HPDE6-E6E7 (cell line): ENCODE results near the gene CIROP.

ENCODE experiments used
- DNase-seq: peaks from one replicate; pipeline ENCODE4 v3.0.0; 2011; ENCODE audit warnings: missing footprints; ENCODE audit errors: extremely low spot score

Gene CIROP, protein sequence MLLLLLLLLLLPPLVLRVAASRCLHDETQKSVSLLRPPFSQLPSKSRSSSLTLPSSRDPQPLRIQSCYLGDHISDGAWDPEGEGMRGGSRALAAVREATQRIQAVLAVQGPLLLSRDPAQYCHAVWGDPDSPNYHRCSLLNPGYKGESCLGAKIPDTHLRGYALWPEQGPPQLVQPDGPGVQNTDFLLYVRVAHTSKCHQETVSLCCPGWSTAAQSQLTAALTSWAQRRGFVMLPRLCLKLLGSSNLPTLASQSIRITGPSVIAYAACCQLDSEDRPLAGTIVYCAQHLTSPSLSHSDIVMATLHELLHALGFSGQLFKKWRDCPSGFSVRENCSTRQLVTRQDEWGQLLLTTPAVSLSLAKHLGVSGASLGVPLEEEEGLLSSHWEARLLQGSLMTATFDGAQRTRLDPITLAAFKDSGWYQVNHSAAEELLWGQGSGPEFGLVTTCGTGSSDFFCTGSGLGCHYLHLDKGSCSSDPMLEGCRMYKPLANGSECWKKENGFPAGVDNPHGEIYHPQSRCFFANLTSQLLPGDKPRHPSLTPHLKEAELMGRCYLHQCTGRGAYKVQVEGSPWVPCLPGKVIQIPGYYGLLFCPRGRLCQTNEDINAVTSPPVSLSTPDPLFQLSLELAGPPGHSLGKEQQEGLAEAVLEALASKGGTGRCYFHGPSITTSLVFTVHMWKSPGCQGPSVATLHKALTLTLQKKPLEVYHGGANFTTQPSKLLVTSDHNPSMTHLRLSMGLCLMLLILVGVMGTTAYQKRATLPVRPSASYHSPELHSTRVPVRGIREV

DNA sequence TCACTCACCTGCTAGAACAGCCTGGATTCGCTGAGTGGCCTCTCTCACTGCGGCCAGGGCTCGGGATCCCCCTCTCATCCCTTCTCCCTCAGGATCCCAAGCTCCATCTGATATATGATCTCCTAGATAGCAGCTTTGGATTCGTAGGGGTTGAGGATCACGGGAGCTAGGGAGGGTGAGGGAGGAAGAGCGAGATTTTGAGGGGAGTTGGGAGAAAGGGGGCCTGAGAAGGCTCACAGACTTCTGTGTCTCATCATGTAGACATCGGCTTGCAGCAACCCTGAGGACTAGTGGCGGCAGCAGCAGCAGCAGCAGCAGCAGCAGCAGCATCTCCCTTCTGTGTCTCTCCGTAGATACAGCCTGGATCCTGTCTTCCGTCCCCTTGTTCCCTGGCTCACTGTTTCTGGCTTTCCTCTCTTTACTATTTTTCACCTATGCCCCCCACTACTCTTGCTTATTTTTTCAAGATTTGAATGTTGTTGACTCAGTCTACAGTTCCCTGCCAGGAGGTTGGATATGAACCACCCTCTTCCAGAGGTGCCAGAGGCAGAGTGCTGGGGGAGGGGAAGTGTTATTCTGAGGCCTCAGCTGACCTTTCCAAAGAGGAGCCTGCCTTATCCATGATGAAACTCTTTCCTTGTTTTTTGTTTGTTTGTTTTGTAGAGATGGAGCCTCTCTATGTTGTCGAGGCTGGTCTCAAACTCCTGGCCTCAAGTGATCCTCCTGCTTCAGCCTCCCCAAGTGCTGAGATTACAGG lies at the start of gene CIROP:
CIROP (minus strand) TSS at position 399 of the 757 bp plus-strand sequence; CDS start at position 330, 69 bp downstream.
- DNase-seq: no peak

- DNase-seq: peak; percentile 79
These were observed 49.3 kb upstream of the CIROP start for GRCh38 chr14:23153851-23154796.

DNA sequence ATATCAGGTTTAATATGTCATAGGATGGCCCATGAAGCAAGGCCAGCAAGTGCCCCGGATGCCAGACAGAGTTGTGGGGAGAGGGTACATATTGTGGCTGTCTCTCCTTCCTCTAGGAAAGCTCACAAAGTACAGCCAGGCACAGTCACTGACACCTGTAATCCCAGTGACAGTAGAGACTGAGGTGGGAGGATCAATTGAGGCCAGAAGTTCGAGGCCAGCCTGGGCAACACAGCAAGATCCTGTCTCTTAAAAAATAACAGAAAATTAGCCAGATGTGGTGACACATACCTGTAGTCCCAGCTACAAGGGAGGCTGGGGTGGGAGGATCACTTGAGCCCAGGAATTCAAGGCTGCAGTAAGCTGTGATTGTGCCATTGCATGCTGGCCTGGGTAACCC lies 46.6 kb upstream of the CIROP start:
- no peak for DNase-seq

DNA sequence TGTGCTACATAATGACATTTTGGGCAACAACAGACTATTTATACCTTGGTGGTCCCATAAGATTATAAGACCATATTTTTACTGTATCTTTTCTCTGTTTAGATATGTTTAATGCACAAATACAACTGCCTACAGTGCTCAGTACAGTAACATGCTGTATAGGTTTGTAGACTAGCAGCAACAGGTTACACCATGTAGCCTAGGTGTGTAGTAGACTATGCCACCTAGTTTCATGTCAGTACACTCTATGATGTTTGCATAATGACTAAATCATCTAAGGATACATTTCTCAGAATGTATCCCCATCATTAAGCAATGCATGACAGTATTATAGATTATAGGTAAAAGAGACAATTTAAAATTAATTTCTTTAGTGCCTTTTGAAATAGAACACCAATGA lies 45.0 kb upstream of the CIROP start:
- DNase-seq: no peak

DNA sequence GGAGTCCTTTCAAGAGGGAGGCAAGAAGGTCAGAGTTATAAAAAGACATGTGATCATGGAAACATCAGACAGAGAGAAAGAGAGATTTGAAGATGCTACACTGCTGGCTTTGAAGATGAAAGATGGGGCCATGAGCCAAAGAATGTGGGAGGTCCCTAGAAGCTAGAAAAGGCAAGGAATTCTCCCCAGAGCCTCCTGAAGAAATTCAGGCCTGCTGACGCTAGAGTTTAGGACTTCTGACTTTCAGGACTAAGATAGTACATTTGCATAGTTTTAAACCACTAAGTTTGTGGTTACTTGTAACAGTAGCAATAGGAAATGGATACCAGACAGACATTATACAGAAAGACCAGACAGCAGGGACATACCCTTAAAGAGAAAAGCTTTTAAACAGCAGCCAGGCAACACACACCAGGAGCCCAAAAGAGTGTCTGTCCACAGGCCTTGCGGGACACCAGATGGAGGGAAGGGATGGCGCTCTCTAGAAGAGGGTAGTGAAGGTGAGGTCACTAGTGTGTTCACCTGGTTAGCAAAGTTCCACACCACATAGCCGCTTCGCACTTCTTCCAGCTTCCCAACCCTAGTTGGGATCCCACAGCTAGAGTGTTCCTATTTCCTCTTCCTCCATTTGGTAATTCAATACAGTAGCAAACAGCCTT lies 43.9 kb upstream of the CIROP start:
- DNase-seq: no peak

DNA sequence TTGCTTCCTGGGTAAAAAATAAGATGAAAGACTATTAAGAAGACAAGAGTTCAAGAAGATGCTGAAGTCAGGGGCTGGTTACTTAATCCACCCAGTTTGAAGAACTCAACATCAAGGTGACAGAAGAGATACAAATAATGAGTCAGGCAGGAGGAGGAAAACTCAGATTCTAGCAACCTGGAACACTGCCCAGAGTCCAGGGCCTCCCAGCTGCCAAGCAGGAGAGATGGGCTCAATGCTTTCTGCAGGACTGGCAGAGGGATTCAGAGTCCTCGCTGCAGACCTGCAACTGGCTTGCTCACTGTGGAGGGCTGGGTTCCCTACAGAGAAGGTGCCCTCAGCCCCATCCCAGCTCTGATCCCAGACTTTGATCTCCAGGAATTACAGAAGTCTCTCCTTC lies 42.9 kb upstream of the CIROP start:
- DNase-seq: no peak

GRCh38 chr14:23146980-23147379 lies 42.2 kb upstream of the CIROP start:
- DNase-seq: no peak

GRCh38 chr14:23146351-23146910 lies 41.6 kb upstream of the CIROP start:
- no peak for DNase-seq

- no peak for DNase-seq
These were observed 41.1 kb upstream of the CIROP start for GRCh38 chr14:23145794-23146350.

DNA sequence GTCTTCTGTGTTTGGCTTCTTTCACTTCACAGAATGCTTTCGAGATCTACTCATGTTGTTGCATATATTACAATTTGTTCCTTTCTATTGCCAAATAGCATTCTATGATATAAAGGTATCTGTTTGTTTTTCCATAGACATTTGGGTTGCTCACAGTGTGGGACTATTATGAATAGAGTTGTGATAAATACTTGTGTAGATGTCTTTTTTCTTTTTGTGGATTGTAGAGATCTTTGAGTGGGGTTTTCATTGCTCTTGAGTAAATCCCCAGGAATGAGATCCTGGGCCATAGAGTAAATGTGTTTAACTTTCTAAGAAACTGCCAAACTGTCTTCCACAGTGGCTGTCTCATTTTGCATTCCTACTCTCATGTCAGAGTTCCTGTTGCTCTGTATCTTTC lies 39.1 kb upstream of the CIROP start:
- no peak for DNase-seq

DNA sequence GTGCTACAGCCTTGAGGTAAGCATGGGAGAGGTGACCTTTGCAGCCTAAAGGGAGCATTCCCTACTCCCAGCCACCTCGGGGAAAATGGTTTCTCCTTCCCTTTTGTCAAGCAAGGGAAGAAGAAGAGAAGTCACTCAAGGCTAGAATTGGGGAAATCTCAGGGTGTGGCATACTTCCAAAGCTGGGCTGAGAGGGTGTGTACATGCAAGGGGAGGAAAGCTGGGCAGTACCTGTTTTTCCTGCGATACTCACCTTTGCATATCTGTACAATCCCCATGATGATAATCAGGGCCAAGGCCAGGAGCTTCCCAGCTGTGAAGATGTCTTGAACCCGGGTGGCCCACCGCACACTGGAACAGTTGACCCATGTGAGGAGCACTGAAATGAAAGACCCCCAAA lies 38.0 kb upstream of the CIROP start:
- DNase-seq: no peak

- DNase-seq: no peak
These were observed 37.1 kb upstream of the CIROP start for GRCh38 chr14:23141706-23142444.

GRCh38 chr14:23140371-23140770 lies 35.6 kb upstream of the CIROP start:
- DNase-seq: no peak

GRCh38 chr14:23139874-23140273 lies 35.1 kb upstream of the CIROP start:
- DNase-seq: no peak

- peak; percentile 65 for DNase-seq
These were observed 33.2 kb upstream of the CIROP start for GRCh38 chr14:23137813-23138535.

- DNase-seq: peak; percentile 33
These were observed 32.5 kb upstream of the CIROP start for GRCh38 chr14:23137192-23137812.

- DNase-seq: no peak
These were observed 31.9 kb upstream of the CIROP start for GRCh38 chr14:23136566-23137133.

DNA sequence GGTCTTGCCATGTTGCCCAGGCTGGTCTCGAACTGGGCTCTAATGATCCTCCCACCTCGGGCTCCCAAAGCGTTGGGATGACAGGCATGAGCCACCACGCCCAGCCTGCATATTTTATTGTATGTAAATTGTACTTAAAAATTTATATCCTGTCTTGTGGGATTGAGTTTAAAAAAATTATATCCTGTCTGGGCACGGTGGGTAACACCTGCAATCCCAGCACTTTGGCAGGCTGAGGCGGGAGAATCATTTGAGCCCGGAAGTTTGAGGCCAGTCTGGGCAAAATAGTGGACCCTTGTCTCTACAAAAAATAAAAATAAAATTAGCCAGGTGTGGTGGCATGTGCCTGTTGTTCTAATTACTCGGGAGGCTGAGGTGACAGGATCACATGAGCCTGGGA lies 28.2 kb upstream of the CIROP start:
- DNase-seq: no peak
